PC-3 (cell line): ENCODE measurements around the gene RPS6KC1.

Experiments used
- EZH2 ChIP-seq: fragments of 300-600 bp; sonication (generic); IDR thresholded peaks from one replicate; pipeline ENCODE4 v1.6.1; 2017; ENCODE audit warnings: antibody characterized with exemption, mild to moderate bottlenecking, low read length; ENCODE audit not compliant: unreplicated experiment
- EZH2phosphoT487 ChIP-seq: fragments of 300-600 bp; sonication (generic); IDR thresholded peaks from 2 replicates; pipeline ENCODE4 v1.6.1; 2018; ENCODE audit warnings: mild to moderate bottlenecking, antibody characterized with exemption, low read length, borderline replicate concordance
- TF ChIP-seq, protein P1 (sequence below): fragments of 300-600 bp; sonication (generic); conservative IDR thresholded peaks from 2 replicates; pipeline ENCODE4 v1.5.1; 2017; ENCODE audit warnings: antibody characterized with exemption, low read depth, mild to moderate bottlenecking, low read length

DNA sequence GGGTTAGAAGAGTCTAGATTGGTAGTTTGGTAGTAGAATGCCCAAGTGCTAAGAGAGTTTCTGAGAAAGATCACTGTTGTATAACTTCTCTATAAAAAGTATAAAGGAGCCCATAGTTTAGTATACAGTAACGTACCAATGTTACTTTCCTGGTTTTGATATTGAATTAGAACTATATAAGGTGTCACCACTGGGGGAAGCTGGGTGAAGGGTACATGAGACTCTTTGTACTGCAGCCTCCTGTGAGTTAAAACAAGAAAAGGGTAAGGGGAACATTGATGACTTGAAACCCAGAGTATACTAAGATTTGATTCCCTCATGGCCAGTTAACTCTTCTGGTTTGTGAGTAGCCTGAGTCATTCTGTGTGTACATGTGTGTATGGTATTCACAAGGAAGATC is 129.8 kb downstream of the RPS6KC1 start:
- TF ChIP-seq EZH2phosphoT487 (no peak), EZH2 (no peak)
- TF ChIP-seq, protein P1, sequence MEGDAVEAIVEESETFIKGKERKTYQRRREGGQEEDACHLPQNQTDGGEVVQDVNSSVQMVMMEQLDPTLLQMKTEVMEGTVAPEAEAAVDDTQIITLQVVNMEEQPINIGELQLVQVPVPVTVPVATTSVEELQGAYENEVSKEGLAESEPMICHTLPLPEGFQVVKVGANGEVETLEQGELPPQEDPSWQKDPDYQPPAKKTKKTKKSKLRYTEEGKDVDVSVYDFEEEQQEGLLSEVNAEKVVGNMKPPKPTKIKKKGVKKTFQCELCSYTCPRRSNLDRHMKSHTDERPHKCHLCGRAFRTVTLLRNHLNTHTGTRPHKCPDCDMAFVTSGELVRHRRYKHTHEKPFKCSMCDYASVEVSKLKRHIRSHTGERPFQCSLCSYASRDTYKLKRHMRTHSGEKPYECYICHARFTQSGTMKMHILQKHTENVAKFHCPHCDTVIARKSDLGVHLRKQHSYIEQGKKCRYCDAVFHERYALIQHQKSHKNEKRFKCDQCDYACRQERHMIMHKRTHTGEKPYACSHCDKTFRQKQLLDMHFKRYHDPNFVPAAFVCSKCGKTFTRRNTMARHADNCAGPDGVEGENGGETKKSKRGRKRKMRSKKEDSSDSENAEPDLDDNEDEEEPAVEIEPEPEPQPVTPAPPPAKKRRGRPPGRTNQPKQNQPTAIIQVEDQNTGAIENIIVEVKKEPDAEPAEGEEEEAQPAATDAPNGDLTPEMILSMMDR = no peak
